GM13976 (cell line): Measurements from ENCODE around the gene GAPDHS.

Experiments
- DNase-seq: peaks from one replicate; pipeline ENCODE4 v3.0.0; 2012; ENCODE audit warnings: low spot score
- CTCF ChIP-seq: IDR thresholded peaks from 2 replicates; pipeline ENCODE4 v1.5.1; 2012; ENCODE audit warnings: borderline replicate concordance, mild to moderate bottlenecking; ENCODE audit not compliant: insufficient read depth; ENCODE audit errors: extremely low read depth, missing control alignments, control extremely low read depth
- in situ Hi-C: fragments of 300-500 bp; cut with MboI; formaldehyde crosslinking; loops from one replicate; pipeline ENCODE4 v1.12.0; 2022; ENCODE audit warnings: low sequenced_read_pairs, mixed read lengths, inconsistent platforms; ENCODE audit not compliant: unreplicated experiment

Gene GAPDHS

GRCh38 chr19:35544110-35544802, 11.0 kb downstream of the GAPDHS start:
- TF ChIP-seq CTCF: no peak
- DNase-seq: no peak
- in situ Hi-C loops: no loop called here

- in situ Hi-C loops: no loop called here
- peak; percentile 99 for DNase-seq
- no peak for TF ChIP-seq CTCF
Measured at GRCh38 chr19:35545001-35545854, 12.0 kb downstream of the GAPDHS start, which contains the start of gene TMEM147. Gene TMEM147, plus strand, starts transcription at chr19:35545626. Its CDS starts 114 bp downstream, at chr19:35545740.

- DNase-seq: peak; percentile 77
- in situ Hi-C loops: no loop called here
- TF ChIP-seq CTCF: no peak
Measured at GRCh38 chr19:35545855-35546381, 12.7 kb downstream of the GAPDHS start.

GRCh38 chr19:35546532-35546931, 13.3 kb downstream of the GAPDHS start:
- no peak for DNase-seq
- no peak for TF ChIP-seq CTCF
- in situ Hi-C loops: no loop called here

GRCh38 chr19:35549174-35549788, 16.0 kb downstream of the GAPDHS start:
- peak; percentile 76 for TF ChIP-seq CTCF
- in situ Hi-C loops: no loop called here
- DNase-seq: peak; percentile 83

- in situ Hi-C loops: no loop called here
- DNase-seq: no peak
- no peak for TF ChIP-seq CTCF
Measured at GRCh38 chr19:35549879-35550523, 16.7 kb downstream of the GAPDHS start.
